Endodermal cell (in vitro differentiated cells): Measurements from ENCODE around the gene SLC25A47. TPM values are rescaled to one million over a fixed set of nuclear protein-coding genes. Genes with fewer than 3 reads are reported as not detected.

Experiments used
- DNase-seq: peaks from one replicate; pipeline ENCODE4 v3.0.0-alpha.2; 2017
- H3K27ac ChIP-seq: 2 replicates; pipeline ENCODE4 v1.5.1; 2013; ENCODE audit warnings: mild to moderate bottlenecking, low read depth, low read length, moderate library complexity
- H3K27me3 ChIP-seq: 2 replicates; pipeline ENCODE4 v1.6.1; 2013; ENCODE audit warnings: mild to moderate bottlenecking, low read length, moderate library complexity; ENCODE audit not compliant: insufficient read depth, control insufficient read depth, poor library complexity, severe bottlenecking
- H3K36me3 ChIP-seq: 2 replicates; pipeline ENCODE4 v1.7.0; 2013; ENCODE audit warnings: mild to moderate bottlenecking, low read length, moderate library complexity; ENCODE audit not compliant: control insufficient read depth, insufficient read depth
- H3K4me1 ChIP-seq: one replicate; pipeline ENCODE4 v1.7.0; 2013; ENCODE audit warnings: low read length; ENCODE audit not compliant: control insufficient read depth, insufficient read depth
- H3K4me3 ChIP-seq: 2 replicates; pipeline ENCODE4 v1.5.1; 2013; ENCODE audit warnings: mild to moderate bottlenecking, low read length, moderate library complexity
- H3K9ac ChIP-seq: 2 replicates; pipeline ENCODE4 v1.6.1; 2013; ENCODE audit warnings: mild to moderate bottlenecking, low read length, moderate library complexity; ENCODE audit not compliant: poor library complexity, severe bottlenecking; ENCODE audit errors: extremely low read depth
- H3K9me3 ChIP-seq: 2 replicates; pipeline ENCODE4 v1.6.1; 2013; ENCODE audit warnings: mild to moderate bottlenecking, low read length, moderate library complexity; ENCODE audit not compliant: control insufficient read depth
- H3K27ac Mint-ChIP-seq: 2 replicates; pipeline ENCODE4 v1.8.0; 2020; ENCODE audit warnings: mixed read lengths
- H3K27me3 Mint-ChIP-seq: 2 replicates; pipeline ENCODE4 v1.8.0; 2021; ENCODE audit warnings: mild to moderate bottlenecking, mixed read lengths; ENCODE audit not compliant: insufficient read depth
- H3K36me3 Mint-ChIP-seq: 2 replicates; pipeline ENCODE4 v1.8.0; 2020; ENCODE audit warnings: low read depth, mixed read lengths
- H3K4me1 Mint-ChIP-seq: 2 replicates; pipeline ENCODE4 v1.8.0; 2020; ENCODE audit warnings: mixed read lengths
- H3K4me3 Mint-ChIP-seq: 2 replicates; pipeline ENCODE4 v1.8.0; 2020; ENCODE audit warnings: mild to moderate bottlenecking, moderate library complexity, mixed read lengths
- H3K9me3 Mint-ChIP-seq: 2 replicates; pipeline ENCODE4 v1.8.0; 2020; ENCODE audit warnings: mild to moderate bottlenecking, mixed read lengths
- WGBS, 2 experiments: methylation state at CpG; one replicate each; pipeline versions ENCODE4 v1.1.5 to v1.1.7; 2013; ENCODE audit warnings: missing lambda C conversion rate in 2 of 2, mixed read lengths in 1 of 2; ENCODE audit not compliant: insufficient coverage in 1 of 2, insufficient read length in 1 of 2; 5-methylcytosine and 5-hydroxymethylcytosine counted together
- total RNA-seq, 2 donors: library from RNA; stranded (reverse); fragmentation: NEBNext Ultra II Directional in 1 of 2; extraction: Animal tissue kit (Norgen Biotek cat#: 25700) in 1 of 2; gene quantifications; 2 replicates in 1 of 2; 3 replicates in 1 of 2; pipeline ENCODE4 v1.2.1, GENCODE V29; 2021
- TF ChIP-seq, protein P1 (sequence below): fragments of 200-600 bp; sonication (generic); conservative IDR thresholded peaks from 2 replicates; pipeline ENCODE4 v1.5.0; 2021; ENCODE audit warnings: antibody characterized with exemption, mild to moderate bottlenecking

Gene SLC25A47
- total RNA-seq, 2 donors from 2014 or later: not detected

DNA sequence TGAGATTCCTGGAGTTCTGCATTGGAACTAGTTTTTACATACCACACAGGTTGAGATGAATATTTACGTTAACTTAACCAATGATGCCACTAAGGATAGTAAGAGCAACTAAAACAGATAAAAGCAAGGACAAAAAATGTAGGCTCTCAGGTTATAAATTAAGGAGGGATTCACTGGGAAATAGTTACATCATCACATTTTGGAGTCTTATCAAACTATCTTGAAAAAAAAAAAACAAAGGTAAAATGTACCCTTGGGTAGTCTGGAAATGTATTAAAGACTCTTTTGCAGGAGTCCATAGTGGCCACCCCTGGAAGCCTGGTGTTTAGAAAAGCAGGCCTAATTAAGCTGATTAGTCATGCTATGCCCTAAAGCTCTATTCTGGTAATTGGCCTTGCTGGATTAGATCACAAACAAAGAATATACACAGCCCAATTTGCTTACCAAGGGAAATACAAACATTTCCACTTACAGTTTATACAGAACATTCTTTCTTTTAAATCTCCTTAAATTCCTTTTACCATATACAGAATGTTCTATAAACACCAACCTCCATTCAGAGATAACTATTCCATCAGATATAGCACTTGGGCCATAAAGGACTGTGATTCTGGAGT, 39.3 kb downstream of the SLC25A47 start:
- peaks cover 13% of the 10 kb centered on the region for H3K4me1 Mint-ChIP-seq
- no peak overlapping the region for H3K9ac ChIP-seq
- peaks cover 95% of the 10 kb centered on the region for H3K36me3 ChIP-seq
- no peak overlapping the region for H3K4me3 Mint-ChIP-seq
- no peak overlapping the region for H3K4me3 ChIP-seq
- H3K9me3 Mint-ChIP-seq: peaks cover 10% of the 10 kb centered on the region
- no peak overlapping the region for H3K27ac Mint-ChIP-seq
- no peaks in the 10 kb centered on the region for H3K27me3 Mint-ChIP-seq
- peaks cover 14% of the 10 kb centered on the region for H3K4me1 ChIP-seq
- peaks cover 76% of the 10 kb centered on the region for H3K36me3 Mint-ChIP-seq
- no peak overlapping the region for H3K27ac ChIP-seq
- peaks cover 35% of the 10 kb centered on the region for H3K9me3 ChIP-seq
- TF ChIP-seq, protein P1, sequence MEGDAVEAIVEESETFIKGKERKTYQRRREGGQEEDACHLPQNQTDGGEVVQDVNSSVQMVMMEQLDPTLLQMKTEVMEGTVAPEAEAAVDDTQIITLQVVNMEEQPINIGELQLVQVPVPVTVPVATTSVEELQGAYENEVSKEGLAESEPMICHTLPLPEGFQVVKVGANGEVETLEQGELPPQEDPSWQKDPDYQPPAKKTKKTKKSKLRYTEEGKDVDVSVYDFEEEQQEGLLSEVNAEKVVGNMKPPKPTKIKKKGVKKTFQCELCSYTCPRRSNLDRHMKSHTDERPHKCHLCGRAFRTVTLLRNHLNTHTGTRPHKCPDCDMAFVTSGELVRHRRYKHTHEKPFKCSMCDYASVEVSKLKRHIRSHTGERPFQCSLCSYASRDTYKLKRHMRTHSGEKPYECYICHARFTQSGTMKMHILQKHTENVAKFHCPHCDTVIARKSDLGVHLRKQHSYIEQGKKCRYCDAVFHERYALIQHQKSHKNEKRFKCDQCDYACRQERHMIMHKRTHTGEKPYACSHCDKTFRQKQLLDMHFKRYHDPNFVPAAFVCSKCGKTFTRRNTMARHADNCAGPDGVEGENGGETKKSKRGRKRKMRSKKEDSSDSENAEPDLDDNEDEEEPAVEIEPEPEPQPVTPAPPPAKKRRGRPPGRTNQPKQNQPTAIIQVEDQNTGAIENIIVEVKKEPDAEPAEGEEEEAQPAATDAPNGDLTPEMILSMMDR: no peak
- WGBS, 2 experiments: 100% methylated on average over 1 of the region's 1 CpG
- no peak for DNase-seq
- H3K27me3 ChIP-seq: no peaks in the 10 kb centered on the region

DNA sequence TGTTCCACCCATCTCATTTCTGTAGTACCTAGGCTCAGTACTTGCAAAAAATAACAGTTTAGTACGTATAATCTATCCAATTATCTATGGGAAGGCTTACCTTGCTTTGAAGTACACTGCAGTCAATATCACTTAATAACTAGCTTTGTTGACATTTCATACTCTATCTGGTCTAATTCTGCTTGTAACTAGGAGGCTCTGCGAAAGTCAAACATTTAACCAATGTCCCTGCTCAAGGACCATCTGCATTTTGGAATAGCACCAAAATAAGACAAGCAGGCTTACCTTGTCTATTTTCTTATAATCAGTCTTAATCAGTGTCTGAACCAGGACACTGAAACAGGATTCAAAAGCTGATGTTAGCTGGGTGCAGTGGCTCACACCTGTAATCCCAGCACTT, 39.9 kb downstream of the SLC25A47 start:
- H3K9me3 ChIP-seq: peaks cover 35% of the 10 kb centered on the region
- H3K27me3 ChIP-seq: no peaks in the 10 kb centered on the region
- H3K36me3 ChIP-seq: peaks cover 98% of the 10 kb centered on the region
- no peak overlapping the region for H3K27ac ChIP-seq
- 78 to 96% methylated on average over 1 to 2 of the region's 2 CpGs for WGBS, 2 experiments
- H3K27ac Mint-ChIP-seq: no peak overlapping the region
- TF ChIP-seq, protein P1: no peak
- peaks cover 13% of the 10 kb centered on the region for H3K4me1 Mint-ChIP-seq
- peaks cover 14% of the 10 kb centered on the region for H3K4me1 ChIP-seq
- H3K4me3 Mint-ChIP-seq: no peak overlapping the region
- H3K9ac ChIP-seq: no peak overlapping the region
- peaks cover 76% of the 10 kb centered on the region for H3K36me3 Mint-ChIP-seq
- H3K27me3 Mint-ChIP-seq: no peaks in the 10 kb centered on the region
- no peak overlapping the region for H3K4me3 ChIP-seq
- H3K9me3 Mint-ChIP-seq: peaks cover 10% of the 10 kb centered on the region
- DNase-seq: no peak

DNA sequence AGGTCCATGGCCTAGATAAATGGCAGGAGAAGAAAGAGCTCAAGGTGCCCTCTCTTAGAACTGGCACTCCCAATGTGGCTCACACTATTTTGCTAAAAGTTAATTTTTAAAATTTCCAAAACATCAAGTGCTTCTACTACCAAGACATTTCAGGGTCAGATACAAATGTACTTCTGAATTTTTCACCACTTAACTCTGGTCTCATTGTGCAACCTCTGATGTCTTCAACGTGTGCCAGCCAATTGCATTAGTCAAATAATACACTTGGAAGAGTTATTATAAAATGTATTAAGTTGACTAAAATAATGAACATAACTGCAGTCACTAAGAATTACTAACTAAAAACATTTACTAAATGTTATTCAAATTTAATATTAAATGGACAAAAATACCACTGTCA, 41.3 kb downstream of the SLC25A47 start:
- Histone ChIP-seq H3K4me3 (no peak overlapping the region), H3K9ac (no peak overlapping the region), H3K27me3 (no peaks in the 10 kb centered on the region), H3K27ac (no peak overlapping the region), H3K36me3 (peaks cover 98% of the 10 kb centered on the region), H3K9me3 (peaks cover 27% of the 10 kb centered on the region), H3K4me1 (peaks cover 14% of the 10 kb centered on the region)
- Mint-ChIP-seq H3K4me1 (peaks cover 18% of the 10 kb centered on the region), H3K27ac (no peak overlapping the region), H3K4me3 (no peak overlapping the region), H3K36me3 (peaks cover 75% of the 10 kb centered on the region), H3K9me3 (peaks cover 7% of the 10 kb centered on the region), H3K27me3 (no peaks in the 10 kb centered on the region)
- no peak for DNase-seq
- TF ChIP-seq, protein P1: no peak
- 100% methylated on average over 1 of the region's 1 CpG; no CpG with 5 or more reads in 1 of the 2 experiments for WGBS, 2 experiments
